Parathyroid adenoma (tissue), 2 donors: ENCODE measurements around the gene B3GAT1.

Experiments
- H2AFZ ChIP-seq: fragments of 300-600 bp; sonication (generic); one replicate; pipeline ENCODE4 v1.7.0; 2017; ENCODE audit warnings: antibody characterized with exemption, mild to moderate bottlenecking
- H3K27ac ChIP-seq: fragments of 300-600 bp; sonication (generic); one replicate; pipeline ENCODE4 v1.7.0; 2017
- H3K27me3 ChIP-seq: fragments of 300-600 bp; sonication (generic); one replicate; pipeline ENCODE4 v1.7.0; 2017; ENCODE audit warnings: low read length; ENCODE audit not compliant: control insufficient read depth, insufficient read depth
- H3K36me3 ChIP-seq: fragments of 300-600 bp; sonication (generic); one replicate; pipeline ENCODE4 v1.7.0; 2017; ENCODE audit warnings: low read length; ENCODE audit not compliant: control insufficient read depth, insufficient read depth
- H3K4me1 ChIP-seq: fragments of 300-600 bp; sonication (generic); one replicate; pipeline ENCODE4 v1.7.0; 2017; ENCODE audit warnings: control low read depth
- H3K4me2 ChIP-seq: fragments of 300-600 bp; sonication (generic); one replicate; pipeline ENCODE4 v1.7.0; 2017; ENCODE audit warnings: low read length
- H3K4me3 ChIP-seq: fragments of 300-600 bp; sonication (generic); one replicate; pipeline ENCODE4 v1.7.0; 2017; ENCODE audit warnings: low read depth, low read length
- H3K79me2 ChIP-seq: fragments of 300-600 bp; sonication (generic); one replicate; pipeline ENCODE4 v1.7.0; 2017; ENCODE audit warnings: control low read depth
- H3K9ac ChIP-seq: fragments of 300-600 bp; sonication (generic); one replicate; pipeline ENCODE4 v1.7.0; 2017; ENCODE audit warnings: mild to moderate bottlenecking
- H3K9me3 ChIP-seq: fragments of 300-600 bp; sonication (generic); one replicate; pipeline ENCODE4 v1.7.0; 2017; ENCODE audit warnings: low read length; ENCODE audit not compliant: control insufficient read depth
- TF ChIP-seq, protein P1 (sequence below): fragments of 300-600 bp; sonication (generic); IDR thresholded peaks from one replicate; pipeline ENCODE4 v1.7.0; 2017; ENCODE audit warnings: antibody characterized with exemption, mild to moderate bottlenecking
- donor health status: primary hyperparathyroidism.

Gene B3GAT1

DNA sequence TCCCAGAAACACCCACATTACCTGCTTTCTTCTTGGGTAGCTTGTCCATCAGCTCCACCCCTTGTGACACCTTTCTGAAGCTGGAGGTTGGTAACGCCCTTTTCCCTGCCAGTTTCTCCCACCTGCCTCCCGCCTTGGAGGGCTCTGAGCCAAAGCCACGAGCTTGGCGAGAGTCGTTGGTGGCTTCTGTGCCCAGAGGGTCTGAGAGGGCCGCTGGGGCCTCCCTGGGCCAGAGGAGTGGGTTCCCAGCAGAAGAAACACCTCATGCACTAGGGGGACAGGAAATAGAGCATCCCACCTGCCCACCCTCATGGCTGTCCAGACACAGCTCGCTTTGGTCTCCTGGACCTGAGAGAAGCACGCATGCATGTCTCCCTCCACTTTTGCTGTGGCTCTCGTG, 37.9 kb downstream of the B3GAT1 start:
- no peaks in the 10 kb centered on the region for H3K4me1 ChIP-seq
- H3K27ac ChIP-seq = no peak overlapping the region
- no peaks in the 10 kb centered on the region for H3K36me3 ChIP-seq
- TF ChIP-seq, protein P1, sequence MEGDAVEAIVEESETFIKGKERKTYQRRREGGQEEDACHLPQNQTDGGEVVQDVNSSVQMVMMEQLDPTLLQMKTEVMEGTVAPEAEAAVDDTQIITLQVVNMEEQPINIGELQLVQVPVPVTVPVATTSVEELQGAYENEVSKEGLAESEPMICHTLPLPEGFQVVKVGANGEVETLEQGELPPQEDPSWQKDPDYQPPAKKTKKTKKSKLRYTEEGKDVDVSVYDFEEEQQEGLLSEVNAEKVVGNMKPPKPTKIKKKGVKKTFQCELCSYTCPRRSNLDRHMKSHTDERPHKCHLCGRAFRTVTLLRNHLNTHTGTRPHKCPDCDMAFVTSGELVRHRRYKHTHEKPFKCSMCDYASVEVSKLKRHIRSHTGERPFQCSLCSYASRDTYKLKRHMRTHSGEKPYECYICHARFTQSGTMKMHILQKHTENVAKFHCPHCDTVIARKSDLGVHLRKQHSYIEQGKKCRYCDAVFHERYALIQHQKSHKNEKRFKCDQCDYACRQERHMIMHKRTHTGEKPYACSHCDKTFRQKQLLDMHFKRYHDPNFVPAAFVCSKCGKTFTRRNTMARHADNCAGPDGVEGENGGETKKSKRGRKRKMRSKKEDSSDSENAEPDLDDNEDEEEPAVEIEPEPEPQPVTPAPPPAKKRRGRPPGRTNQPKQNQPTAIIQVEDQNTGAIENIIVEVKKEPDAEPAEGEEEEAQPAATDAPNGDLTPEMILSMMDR = no peak
- no peak overlapping the region for H2AFZ ChIP-seq
- no peak overlapping the region for H3K4me2 ChIP-seq
- H3K4me3 ChIP-seq = no peak overlapping the region
- no peaks in the 10 kb centered on the region for H3K27me3 ChIP-seq
- H3K9me3 ChIP-seq = no peaks in the 10 kb centered on the region
- no peaks in the 10 kb centered on the region for H3K79me2 ChIP-seq
- H3K9ac ChIP-seq = no peak overlapping the region

DNA sequence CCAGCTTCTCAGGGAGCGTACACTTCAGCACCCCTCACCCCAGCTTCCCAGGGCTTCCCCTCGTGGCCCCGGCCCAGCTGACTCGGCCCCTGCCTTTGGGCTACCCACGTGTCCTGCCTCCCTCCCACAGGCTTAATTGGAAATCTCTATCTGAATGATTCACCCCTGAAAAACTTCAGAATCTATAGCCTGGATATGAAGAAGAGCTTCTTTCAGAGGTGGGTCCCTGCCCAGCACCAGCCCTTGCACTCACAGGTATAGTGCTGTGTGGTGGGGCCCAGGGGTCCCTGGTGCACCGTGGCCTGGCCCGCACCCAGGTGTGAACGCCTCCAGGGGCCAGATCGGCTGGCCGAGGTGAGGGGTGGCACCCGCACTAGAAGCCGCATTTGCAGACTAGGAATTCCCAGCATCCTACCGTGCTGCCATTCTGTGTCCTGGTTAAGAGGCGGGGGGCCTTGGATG, 38.4 kb downstream of the B3GAT1 start:
- no peak overlapping the region for H3K4me3 ChIP-seq
- no peaks in the 10 kb centered on the region for H3K27me3 ChIP-seq
- TF ChIP-seq, protein P1 = no peak
- H2AFZ ChIP-seq = no peak overlapping the region
- H3K79me2 ChIP-seq = no peaks in the 10 kb centered on the region
- H3K27ac ChIP-seq = no peak overlapping the region
- H3K9me3 ChIP-seq = no peaks in the 10 kb centered on the region
- no peaks in the 10 kb centered on the region for H3K36me3 ChIP-seq
- no peak overlapping the region for H3K9ac ChIP-seq
- no peak overlapping the region for H3K4me2 ChIP-seq
- no peaks in the 10 kb centered on the region for H3K4me1 ChIP-seq

DNA sequence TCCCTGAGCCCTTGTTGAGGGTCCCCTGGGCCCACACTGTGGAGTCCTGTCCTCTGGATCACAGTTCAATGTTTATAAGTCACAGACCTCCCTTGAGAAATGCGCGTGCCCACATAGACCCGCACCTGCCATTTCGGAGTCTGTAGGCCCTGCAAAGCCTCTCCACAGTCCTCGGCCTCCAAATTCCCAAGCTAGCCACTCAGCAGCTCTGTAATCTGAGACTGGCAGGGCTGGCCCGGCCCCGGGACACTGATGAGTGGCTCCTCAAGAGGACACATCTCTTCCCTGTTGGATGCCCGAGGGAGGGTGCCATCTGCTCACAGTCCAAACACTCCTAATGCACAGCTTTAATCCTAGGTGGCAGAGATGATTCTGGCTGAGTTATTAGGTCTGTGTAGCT, 39.1 kb downstream of the B3GAT1 start:
- Histone ChIP-seq H3K9ac (no peak overlapping the region), H3K79me2 (no peaks in the 10 kb centered on the region), H3K4me2 (no peak overlapping the region), H3K4me3 (no peak overlapping the region), H2AFZ (no peak overlapping the region), H3K27me3 (no peaks in the 10 kb centered on the region), H3K9me3 (no peaks in the 10 kb centered on the region), H3K27ac (no peak overlapping the region), H3K4me1 (no peaks in the 10 kb centered on the region), H3K36me3 (no peaks in the 10 kb centered on the region)
- TF ChIP-seq, protein P1 = no peak

DNA sequence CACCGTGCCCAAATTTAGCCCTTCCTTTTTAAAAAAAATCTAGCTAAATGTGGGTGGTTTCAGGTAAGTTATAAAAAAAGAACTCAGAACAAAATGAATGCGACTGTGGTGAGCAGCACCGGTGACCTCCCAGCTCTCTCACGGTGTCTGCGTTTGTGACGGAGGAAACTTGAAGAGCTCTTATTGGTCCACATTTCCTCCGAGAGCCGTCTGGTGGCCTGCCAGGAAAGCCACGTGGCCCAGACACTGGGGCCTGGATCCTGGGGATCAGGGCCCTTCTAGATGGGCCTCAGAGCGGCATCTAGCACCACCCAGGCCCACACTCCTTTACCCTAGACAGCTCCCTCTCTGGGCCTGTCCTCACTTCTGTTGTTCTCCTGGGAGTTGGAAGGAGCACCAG, 39.5 kb downstream of the B3GAT1 start:
- Histone ChIP-seq H3K9me3 (no peaks in the 10 kb centered on the region), H3K9ac (no peak overlapping the region), H2AFZ (no peak overlapping the region), H3K4me1 (no peaks in the 10 kb centered on the region), H3K27ac (no peak overlapping the region), H3K36me3 (no peaks in the 10 kb centered on the region), H3K4me2 (no peak overlapping the region), H3K27me3 (no peaks in the 10 kb centered on the region), H3K79me2 (no peaks in the 10 kb centered on the region), H3K4me3 (no peak overlapping the region)
- TF ChIP-seq, protein P1 = no peak

DNA sequence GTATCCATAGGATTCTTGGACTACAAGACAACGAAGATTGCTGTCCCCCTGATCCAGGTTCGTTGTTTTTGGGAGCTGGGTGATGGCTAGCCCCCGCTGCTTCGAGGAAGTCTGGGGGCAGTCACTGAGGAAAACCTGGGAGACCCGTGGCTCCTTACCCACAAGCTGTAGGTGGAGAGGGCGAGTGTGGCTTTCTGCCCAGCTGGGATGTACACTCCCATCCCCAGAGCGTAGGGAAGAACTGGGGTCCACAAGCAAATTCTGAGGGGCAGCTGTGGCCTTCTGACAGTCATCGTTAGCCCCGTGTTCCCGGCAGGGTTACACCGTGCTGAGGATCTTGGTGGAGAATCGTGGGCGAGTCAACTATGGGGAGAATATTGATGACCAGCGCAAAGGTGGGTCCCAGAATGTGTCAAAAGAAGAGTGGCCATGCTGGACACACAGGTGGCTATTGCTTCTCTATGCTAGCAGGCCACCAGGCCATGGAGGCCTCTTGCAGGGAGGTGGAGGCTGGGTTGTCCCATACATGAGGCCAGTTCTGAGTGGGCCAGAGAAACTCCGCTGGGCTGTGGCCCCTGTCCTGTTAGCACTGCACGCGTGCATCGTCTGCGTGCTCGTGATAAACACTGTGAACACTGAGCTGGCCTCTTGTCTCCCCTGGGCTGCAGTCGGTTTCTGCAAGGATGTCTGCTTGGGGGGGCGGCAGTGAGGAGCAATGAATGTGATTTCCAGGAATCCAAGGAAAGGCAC, 40.4 kb downstream of the B3GAT1 start:
- no peak overlapping the region for H3K4me2 ChIP-seq
- TF ChIP-seq, protein P1 = no peak
- no peaks in the 10 kb centered on the region for H3K36me3 ChIP-seq
- H3K79me2 ChIP-seq = no peaks in the 10 kb centered on the region
- H3K27me3 ChIP-seq = no peaks in the 10 kb centered on the region
- H3K9me3 ChIP-seq = no peaks in the 10 kb centered on the region
- no peak overlapping the region for H3K27ac ChIP-seq
- no peak overlapping the region for H3K4me3 ChIP-seq
- no peak overlapping the region for H3K9ac ChIP-seq
- no peak overlapping the region for H2AFZ ChIP-seq
- H3K4me1 ChIP-seq = no peaks in the 10 kb centered on the region
